Liver (tissue), 9 donors: ENCODE measurements around the gene AEBP1. TPM values are rescaled to one million over a fixed set of nuclear protein-coding genes. Genes with fewer than 3 reads are reported as not detected.

Experiments used
- DNase-seq: peaks from one replicate; pipeline ENCODE4 v3.0.0-alpha.2; 2017; ENCODE audit warnings: low spot score
- H3K27ac ChIP-seq, 2 donors: one replicate each; pipeline ENCODE4 v1.7.0; 2013; ENCODE audit warnings: inconsistent platforms in 2 of 2, low read length in 2 of 2, control low read depth in 1 of 2, low read depth in 1 of 2, mild to moderate bottlenecking in 1 of 2
- H3K27me3 ChIP-seq, 4 donors: one replicate each; pipeline versions ENCODE4 v1.6.1 to v1.7.0; 2013; ENCODE audit warnings: low read length in 3 of 4, inconsistent platforms in 1 of 4, mild to moderate bottlenecking in 1 of 4, moderate library complexity in 1 of 4; ENCODE audit not compliant: control insufficient read depth in 4 of 4, insufficient read depth in 4 of 4
- H3K36me3 ChIP-seq, 4 donors: one replicate each; pipeline versions ENCODE4 v1.6.1 to v1.7.0; 2013; ENCODE audit warnings: low read length in 3 of 4, mild to moderate bottlenecking in 3 of 4, low read depth in 1 of 4, moderate library complexity in 1 of 4; ENCODE audit not compliant: control insufficient read depth in 4 of 4, insufficient read depth in 3 of 4
- H3K4me1 ChIP-seq, 4 donors: one replicate each; pipeline versions ENCODE4 v1.6.1 to v1.7.0; 2013; ENCODE audit warnings: low read length in 3 of 4, mild to moderate bottlenecking in 3 of 4, moderate library complexity in 1 of 4; ENCODE audit not compliant: control insufficient read depth in 4 of 4, insufficient read depth in 4 of 4
- H3K4me3 ChIP-seq, 3 donors: one replicate each; pipeline versions ENCODE4 v1.6.1 to v1.7.0; 2013; ENCODE audit warnings: low read length in 3 of 3, control low read depth in 1 of 3, low read depth in 1 of 3, mild to moderate bottlenecking in 1 of 3
- H3K9ac ChIP-seq, 2 donors: one replicate each; pipeline ENCODE4 v1.7.0; 2013; ENCODE audit warnings: low read length in 2 of 2, mild to moderate bottlenecking in 2 of 2, moderate library complexity in 2 of 2, control low read depth in 1 of 2, low read depth in 1 of 2
- H3K9me3 ChIP-seq, 4 donors: one replicate each; pipeline versions ENCODE4 v1.6.1 to v1.7.0; 2013; ENCODE audit warnings: low read length in 3 of 4; ENCODE audit not compliant: control insufficient read depth in 4 of 4
- EGR1 ChIP-seq, 2 donors: IDR thresholded peaks; 2 replicates each; pipeline ENCODE4 v1.6.1; 2016 to 2018; ENCODE audit warnings: antibody characterized with exemption in 2 of 2, low read depth in 2 of 2
- FOXA1 ChIP-seq: IDR thresholded peaks from 2 replicates; pipeline ENCODE4 v1.6.1; 2016; ENCODE audit warnings: antibody characterized with exemption
- FOXA2 ChIP-seq: IDR thresholded peaks from 2 replicates; pipeline ENCODE4 v1.6.1; 2016; ENCODE audit warnings: antibody characterized with exemption
- GABPA ChIP-seq, 2 donors: IDR thresholded peaks in 1 of 2; conservative IDR thresholded peaks in 1 of 2; 2 replicates each; pipeline ENCODE4 v1.6.1; 2016; ENCODE audit warnings: antibody characterized with exemption in 2 of 2, mild to moderate bottlenecking in 1 of 2, moderate library complexity in 1 of 2
- HNF4A ChIP-seq, 2 donors: conservative IDR thresholded peaks; 2 replicates each; pipeline ENCODE4 v1.6.1; 2016; ENCODE audit warnings: antibody characterized with exemption in 2 of 2, mild to moderate bottlenecking in 2 of 2
- HNF4G ChIP-seq: IDR thresholded peaks from 2 replicates; pipeline ENCODE4 v1.6.1; 2016; ENCODE audit warnings: antibody characterized with exemption
- JUND ChIP-seq, 2 donors: IDR thresholded peaks; 2 replicates each; pipeline ENCODE4 v1.6.1; 2016; ENCODE audit warnings: antibody characterized with exemption in 2 of 2
- NR2F2 ChIP-seq: IDR thresholded peaks from 2 replicates; pipeline ENCODE4 v1.6.1; 2016; ENCODE audit warnings: antibody characterized with exemption
- RAD21 ChIP-seq, 2 donors: IDR thresholded peaks; 2 replicates each; pipeline ENCODE4 v1.6.1; 2016; ENCODE audit warnings: antibody characterized with exemption in 2 of 2, mild to moderate bottlenecking in 2 of 2
- RXRA ChIP-seq, 2 donors: IDR thresholded peaks; 2 replicates each; pipeline ENCODE4 v1.6.1; 2017 to 2018; ENCODE audit warnings: antibody characterized with exemption in 2 of 2, mild to moderate bottlenecking in 1 of 2
- SP1 ChIP-seq: IDR thresholded peaks from 2 replicates; pipeline ENCODE4 v1.6.1; 2018; ENCODE audit warnings: antibody characterized with exemption, mild to moderate bottlenecking
- TAF1 ChIP-seq: conservative IDR thresholded peaks from 2 replicates; pipeline ENCODE4 v1.6.1; 2016; ENCODE audit warnings: antibody characterized with exemption, mild to moderate bottlenecking
- YY1 ChIP-seq: IDR thresholded peaks from 2 replicates; pipeline ENCODE4 v1.6.1; 2016; ENCODE audit warnings: antibody characterized with exemption, mild to moderate bottlenecking
- WGBS: extraction: QIAGEN DNeasy Blood & Tissue Kit; methylation state at CpG from one replicate; pipeline ENCODE4 v1.1.7; 2013; 5-methylcytosine and 5-hydroxymethylcytosine counted together
- polyA plus RNA-seq, 2 donors: library from polyadenylated mRNA; stranded (reverse) in 1 of 2; unstranded in 1 of 2; fragments of 200-250 nt in 1 of 2; fragments of >200 nt in 1 of 2; fragmentation: Nextera tagmentation in 1 of 2; extraction: Ambion mirVana in 1 of 2; gene quantifications; one replicate each; pipeline versions ENCODE4 v1.2.1 to v1.2.3, GENCODE V29; 2013 to 2015
- total RNA-seq, 2 donors: library from RNA; depleted of rRNA; stranded (reverse); fragments of >200 nt; gene quantifications; one replicate each; pipeline ENCODE4 v1.2.3, GENCODE V29; 2014
- TF ChIP-seq, protein P1 (sequence below): fragments of 150-350 bp; IDR thresholded peaks from 2 replicates; pipeline ENCODE4 v1.5.1; 2017; ENCODE audit warnings: improper control_type of control experiment, low read depth, low read length; ENCODE audit not compliant: missing input control
- TF ChIP-seq, protein P2 (sequence below): IDR thresholded peaks from 2 replicates; pipeline ENCODE4 v1.6.1; 2016; ENCODE audit warnings: antibody characterized with exemption, mild to moderate bottlenecking
- TF ChIP-seq, protein P3 (sequence below): IDR thresholded peaks from 2 replicates; pipeline ENCODE4 v1.6.1; 2016; ENCODE audit warnings: antibody characterized with exemption
- TF ChIP-seq, protein P4 (sequence below): IDR thresholded peaks from 2 replicates; pipeline ENCODE4 v1.6.1; 2016; ENCODE audit warnings: antibody characterized with exemption
- TF ChIP-seq, protein P5 (sequence below): IDR thresholded peaks from 2 replicates; pipeline ENCODE4 v1.6.1; 2016; ENCODE audit warnings: antibody characterized with exemption
- donor health status: healthy.
- donor health status: healthy.
- donor health status: healthy.
- donor health status: healthy.
- donor health status: healthy.

AEBP1 gene
- total and polyA plus RNA-seq, 4 donors = 3.4 to 13.3 (median 7.7) TPM

DNA sequence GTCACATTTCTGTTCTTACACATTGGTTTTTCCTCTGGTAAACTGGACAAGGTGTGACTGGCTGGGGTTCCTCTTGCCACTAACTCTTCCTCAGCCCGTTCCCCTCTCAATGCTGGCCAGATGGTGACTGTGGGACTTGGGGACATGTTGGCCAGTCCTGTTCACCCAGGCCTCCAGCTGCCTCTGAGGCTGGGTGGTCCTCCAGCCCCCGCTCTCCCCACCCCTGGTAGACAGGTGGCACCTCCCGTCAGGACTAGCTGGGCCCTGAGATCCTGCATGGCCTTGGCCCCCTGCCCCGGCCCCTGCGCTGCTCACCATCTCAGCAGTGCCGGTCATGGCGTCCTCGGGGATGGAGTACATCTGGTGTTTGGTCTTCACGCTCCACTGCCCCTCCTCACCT, 47.8 kb downstream of the AEBP1 start (continued):
- TF ChIP-seq, protein P1, sequence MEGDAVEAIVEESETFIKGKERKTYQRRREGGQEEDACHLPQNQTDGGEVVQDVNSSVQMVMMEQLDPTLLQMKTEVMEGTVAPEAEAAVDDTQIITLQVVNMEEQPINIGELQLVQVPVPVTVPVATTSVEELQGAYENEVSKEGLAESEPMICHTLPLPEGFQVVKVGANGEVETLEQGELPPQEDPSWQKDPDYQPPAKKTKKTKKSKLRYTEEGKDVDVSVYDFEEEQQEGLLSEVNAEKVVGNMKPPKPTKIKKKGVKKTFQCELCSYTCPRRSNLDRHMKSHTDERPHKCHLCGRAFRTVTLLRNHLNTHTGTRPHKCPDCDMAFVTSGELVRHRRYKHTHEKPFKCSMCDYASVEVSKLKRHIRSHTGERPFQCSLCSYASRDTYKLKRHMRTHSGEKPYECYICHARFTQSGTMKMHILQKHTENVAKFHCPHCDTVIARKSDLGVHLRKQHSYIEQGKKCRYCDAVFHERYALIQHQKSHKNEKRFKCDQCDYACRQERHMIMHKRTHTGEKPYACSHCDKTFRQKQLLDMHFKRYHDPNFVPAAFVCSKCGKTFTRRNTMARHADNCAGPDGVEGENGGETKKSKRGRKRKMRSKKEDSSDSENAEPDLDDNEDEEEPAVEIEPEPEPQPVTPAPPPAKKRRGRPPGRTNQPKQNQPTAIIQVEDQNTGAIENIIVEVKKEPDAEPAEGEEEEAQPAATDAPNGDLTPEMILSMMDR = no peak
- TF ChIP-seq, protein P2, sequence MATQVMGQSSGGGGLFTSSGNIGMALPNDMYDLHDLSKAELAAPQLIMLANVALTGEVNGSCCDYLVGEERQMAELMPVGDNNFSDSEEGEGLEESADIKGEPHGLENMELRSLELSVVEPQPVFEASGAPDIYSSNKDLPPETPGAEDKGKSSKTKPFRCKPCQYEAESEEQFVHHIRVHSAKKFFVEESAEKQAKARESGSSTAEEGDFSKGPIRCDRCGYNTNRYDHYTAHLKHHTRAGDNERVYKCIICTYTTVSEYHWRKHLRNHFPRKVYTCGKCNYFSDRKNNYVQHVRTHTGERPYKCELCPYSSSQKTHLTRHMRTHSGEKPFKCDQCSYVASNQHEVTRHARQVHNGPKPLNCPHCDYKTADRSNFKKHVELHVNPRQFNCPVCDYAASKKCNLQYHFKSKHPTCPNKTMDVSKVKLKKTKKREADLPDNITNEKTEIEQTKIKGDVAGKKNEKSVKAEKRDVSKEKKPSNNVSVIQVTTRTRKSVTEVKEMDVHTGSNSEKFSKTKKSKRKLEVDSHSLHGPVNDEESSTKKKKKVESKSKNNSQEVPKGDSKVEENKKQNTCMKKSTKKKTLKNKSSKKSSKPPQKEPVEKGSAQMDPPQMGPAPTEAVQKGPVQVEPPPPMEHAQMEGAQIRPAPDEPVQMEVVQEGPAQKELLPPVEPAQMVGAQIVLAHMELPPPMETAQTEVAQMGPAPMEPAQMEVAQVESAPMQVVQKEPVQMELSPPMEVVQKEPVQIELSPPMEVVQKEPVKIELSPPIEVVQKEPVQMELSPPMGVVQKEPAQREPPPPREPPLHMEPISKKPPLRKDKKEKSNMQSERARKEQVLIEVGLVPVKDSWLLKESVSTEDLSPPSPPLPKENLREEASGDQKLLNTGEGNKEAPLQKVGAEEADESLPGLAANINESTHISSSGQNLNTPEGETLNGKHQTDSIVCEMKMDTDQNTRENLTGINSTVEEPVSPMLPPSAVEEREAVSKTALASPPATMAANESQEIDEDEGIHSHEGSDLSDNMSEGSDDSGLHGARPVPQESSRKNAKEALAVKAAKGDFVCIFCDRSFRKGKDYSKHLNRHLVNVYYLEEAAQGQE = no peak

DNA sequence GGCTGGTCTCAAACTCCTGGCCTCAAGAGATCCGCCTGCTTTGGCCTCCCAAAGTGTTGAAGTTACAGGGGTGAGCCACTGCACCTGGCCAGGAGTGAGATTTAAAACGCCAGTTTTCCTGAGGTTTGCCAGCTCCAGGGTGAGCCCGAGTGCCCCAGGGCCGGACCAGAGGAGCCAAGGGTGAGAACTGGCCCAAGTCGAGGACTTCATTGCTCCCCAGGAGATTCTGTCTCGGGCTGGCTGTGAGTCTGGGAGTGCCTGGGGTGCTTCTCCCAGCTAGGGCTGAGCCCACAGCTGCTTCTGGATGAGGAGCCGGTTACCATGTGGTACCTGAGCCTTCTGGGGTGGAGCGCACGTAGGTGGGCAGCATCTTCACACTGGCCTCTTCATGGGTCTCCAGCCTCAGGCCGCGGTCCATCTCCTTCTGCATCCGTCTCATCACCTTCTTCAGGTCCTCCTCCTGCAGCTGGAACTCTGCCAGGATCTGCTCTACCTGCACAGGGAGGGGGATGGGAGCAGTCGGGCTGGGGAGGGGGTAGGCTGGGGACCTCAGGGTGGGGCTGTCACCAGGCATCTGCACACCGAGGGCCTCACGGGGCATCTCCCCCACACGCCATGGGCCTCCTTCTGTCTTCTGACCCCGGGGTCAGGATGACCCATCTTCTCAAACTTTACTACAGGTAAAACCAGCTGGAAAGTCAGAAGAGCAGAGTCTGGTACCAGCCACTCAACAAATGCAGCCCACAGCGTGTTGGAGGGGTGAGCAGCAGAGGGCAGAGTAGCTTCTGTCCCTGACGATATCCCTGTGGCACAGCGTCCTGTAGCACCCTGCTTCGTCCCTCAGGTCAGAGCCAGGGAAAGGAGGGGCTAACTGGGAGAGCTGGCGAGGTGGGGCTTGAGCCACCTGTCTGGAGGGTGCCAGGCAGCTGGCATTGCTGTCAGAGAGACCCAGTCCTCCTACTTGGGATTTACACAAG, 49.1 kb downstream of the AEBP1 start:
- Histone ChIP-seq H3K9me3 (no peaks in the 10 kb centered on the region), H3K36me3 (peaks cover 0 to 24% (median 4%) of the 10 kb centered on the region in 4 donors), H3K27me3 (no peaks in the 10 kb centered on the region), H3K4me3 (no peak overlapping the region), H3K9ac (no peak overlapping the region), H3K4me1 (peaks cover 2 to 39% (median 32%) of the 10 kb centered on the region in 4 donors), H3K27ac (no peak overlapping the region)
- TF ChIP-seq SP1 = no peak
- TF ChIP-seq, protein P3, sequence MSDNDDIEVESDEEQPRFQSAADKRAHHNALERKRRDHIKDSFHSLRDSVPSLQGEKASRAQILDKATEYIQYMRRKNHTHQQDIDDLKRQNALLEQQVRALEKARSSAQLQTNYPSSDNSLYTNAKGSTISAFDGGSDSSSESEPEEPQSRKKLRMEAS = no peak
- TF ChIP-seq, protein P1 = no peak
- TF ChIP-seq NR2F2 = no peak
- TF ChIP-seq, protein P4, sequence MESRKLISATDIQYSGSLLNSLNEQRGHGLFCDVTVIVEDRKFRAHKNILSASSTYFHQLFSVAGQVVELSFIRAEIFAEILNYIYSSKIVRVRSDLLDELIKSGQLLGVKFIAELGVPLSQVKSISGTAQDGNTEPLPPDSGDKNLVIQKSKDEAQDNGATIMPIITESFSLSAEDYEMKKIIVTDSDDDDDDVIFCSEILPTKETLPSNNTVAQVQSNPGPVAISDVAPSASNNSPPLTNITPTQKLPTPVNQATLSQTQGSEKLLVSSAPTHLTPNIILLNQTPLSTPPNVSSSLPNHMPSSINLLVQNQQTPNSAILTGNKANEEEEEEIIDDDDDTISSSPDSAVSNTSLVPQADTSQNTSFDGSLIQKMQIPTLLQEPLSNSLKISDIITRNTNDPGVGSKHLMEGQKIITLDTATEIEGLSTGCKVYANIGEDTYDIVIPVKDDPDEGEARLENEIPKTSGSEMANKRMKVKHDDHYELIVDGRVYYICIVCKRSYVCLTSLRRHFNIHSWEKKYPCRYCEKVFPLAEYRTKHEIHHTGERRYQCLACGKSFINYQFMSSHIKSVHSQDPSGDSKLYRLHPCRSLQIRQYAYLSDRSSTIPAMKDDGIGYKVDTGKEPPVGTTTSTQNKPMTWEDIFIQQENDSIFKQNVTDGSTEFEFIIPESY = no peak
- TF ChIP-seq FOXA2 = no peak
- TF ChIP-seq JUND (IDR thresholded peaks at IDR 0.05) = no peak
- TF ChIP-seq RAD21 (IDR thresholded peaks at IDR 0.05) = no peak
- TF ChIP-seq, protein P5, sequence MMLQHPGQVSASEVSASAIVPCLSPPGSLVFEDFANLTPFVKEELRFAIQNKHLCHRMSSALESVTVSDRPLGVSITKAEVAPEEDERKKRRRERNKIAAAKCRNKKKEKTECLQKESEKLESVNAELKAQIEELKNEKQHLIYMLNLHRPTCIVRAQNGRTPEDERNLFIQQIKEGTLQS = no peak
- TF ChIP-seq HNF4G = no peak
- TF ChIP-seq, protein P2 = no peak
- no peak for TF ChIP-seq HNF4A (conservative IDR thresholded peaks at IDR 0.05)
- no peak for TF ChIP-seq GABPA (IDR thresholded peaks at IDR 0.05 in 1 of 2, conservative IDR thresholded peaks at IDR 0.05 in 1 of 2)
- no peak for TF ChIP-seq FOXA1
- no peak for TF ChIP-seq TAF1
- TF ChIP-seq YY1 = no peak
- no peak for TF ChIP-seq EGR1 (IDR thresholded peaks at IDR 0.05; ENCODE audit: low read depth in 2 of 2)
- no peak for TF ChIP-seq RXRA (IDR thresholded peaks at IDR 0.05)
- 88% methylated on average over 22 of the region's 22 CpGs for WGBS
- DNase-seq = no peak
